ENCODE results near the gene PIK3CA.

DNA sequence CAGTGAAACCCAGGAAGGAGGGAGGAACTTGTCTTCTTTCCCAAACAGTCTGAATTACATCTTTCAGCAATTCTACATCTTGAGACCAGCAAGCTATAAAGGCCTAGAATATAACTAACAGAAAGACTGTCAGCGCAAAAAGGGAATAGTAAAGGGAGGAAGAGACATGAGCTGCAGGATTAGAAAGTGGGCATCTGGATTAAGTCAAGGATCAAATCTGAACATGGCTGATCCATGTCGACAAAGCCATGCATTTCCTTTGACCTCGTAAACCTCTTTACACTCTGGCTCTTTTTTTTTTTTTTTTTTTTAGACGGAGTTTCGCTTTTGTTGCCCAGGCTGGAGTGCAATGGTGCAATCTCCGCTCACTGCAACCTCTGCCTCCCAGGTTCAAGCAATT, 138.2 kb downstream of the PIK3CA start:
- no peak for TF ChIP-seq CTCF (IDR thresholded peaks at IDR 0.05)
- no peak for TF ChIP-seq EZH2 (IDR thresholded peaks at IDR 0.05)
- no peak for TF ChIP-seq EZH2phosphoT487 (IDR thresholded peaks at IDR 0.05)
